Testis (tissue), 3 donors: ENCODE results near the gene MIPEP. TPM values are rescaled to one million over a fixed set of nuclear protein-coding genes. Genes with fewer than 3 reads are reported as not detected.

ENCODE experiments used
- DNase-seq: peaks from one replicate; pipeline ENCODE4 v3.0.0-alpha.2; 2019
- H3K27ac ChIP-seq, 2 donors: fragments of 200-600 bp; sonication (generic); one replicate each; pipeline ENCODE4 v1.5.1; 2019
- H3K27me3 ChIP-seq: fragments of 200-600 bp; sonication (generic); one replicate; pipeline ENCODE4 v1.5.1; 2019
- H3K36me3 ChIP-seq: fragments of 200-600 bp; sonication (generic); one replicate; pipeline ENCODE4 v1.5.1; 2017; ENCODE audit warnings: low read depth; ENCODE audit errors: missing control alignments
- H3K4me1 ChIP-seq: fragments of 200-600 bp; sonication (generic); one replicate; pipeline ENCODE4 v1.5.1; 2019
- H3K4me3 ChIP-seq, 2 donors: fragments of 200-600 bp; sonication (generic); one replicate each; pipeline ENCODE4 v1.5.1; 2017 to 2019
- H3K9me3 ChIP-seq: fragments of 200-600 bp; sonication (generic); one replicate; pipeline ENCODE4 v1.5.1; 2017
- POLR2A ChIP-seq: fragments of 450-650 bp; IDR thresholded peaks from one replicate; pipeline ENCODE4 v1.6.1; 2017; ENCODE audit warnings: antibody characterized with exemption, mild to moderate bottlenecking, moderate library complexity
- WGBS, 2 donors: methylation state at CpG; one replicate each; pipeline ENCODE4 v1.1.5; 2018; 5-methylcytosine and 5-hydroxymethylcytosine counted together
- intact Hi-C: fragments of 100-400 bp; cut with DNase I; formaldehyde crosslinking; loops from one replicate; pipeline ENCODE4 v1.15.1; 2023; ENCODE audit warnings: low total_unique reads
- polyA plus RNA-seq: library from polyadenylated mRNA; stranded (reverse); fragments of 350-450 nt; fragmentation: Illumina TruSeq; extraction: RNeasy Lipid Tissue Mini Kit (QIAGEN cat#74804); gene quantifications from one replicate; pipeline ENCODE4 v1.2.3, GENCODE V29; 2014; ENCODE audit warnings: low read depth, low replicate concordance; ENCODE audit not compliant: insufficient read depth
- total RNA-seq, 2 donors: library from RNA; depleted of rRNA; stranded (reverse); fragments of >200 nt; gene quantifications; one replicate each; pipeline ENCODE4 v1.2.3, GENCODE V29; 2016
- TF ChIP-seq, protein P1 (sequence below), 3 experiments: fragments of 450-650 bp in 2 of 3; fragments of 200-600 bp in 1 of 3; sonication (generic) in 1 of 3; IDR thresholded peaks; one replicate each; pipeline ENCODE4 v1.5.1; 2016 to 2019; ENCODE audit warnings: antibody characterized with exemption in 3 of 3, mild to moderate bottlenecking in 2 of 3, moderate library complexity in 1 of 3

MIPEP gene
- total and polyA plus RNA-seq, 3 donors from 2014 or later = 25.7 to 29.4 (median 27.6) TPM

DNA sequence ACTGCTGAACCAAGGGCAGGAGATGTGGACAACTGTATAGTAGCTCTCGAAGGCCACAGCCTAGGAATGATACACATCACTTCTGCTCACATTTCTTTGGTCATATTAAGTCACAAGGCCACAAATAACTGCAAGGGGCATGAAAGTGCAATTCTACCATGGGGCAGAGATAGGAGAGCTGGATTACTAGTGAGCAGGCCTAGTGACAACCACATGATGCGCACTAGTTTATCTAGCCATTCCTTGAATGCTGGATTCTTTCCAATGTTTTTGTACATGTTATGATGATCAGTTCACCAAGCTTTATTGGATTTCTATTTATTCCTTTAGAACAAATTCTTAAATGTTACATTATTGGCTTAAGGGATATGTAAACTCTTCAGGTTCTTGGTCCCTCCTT, 100.7 kb downstream of the MIPEP start:
- H3K27me3 ChIP-seq = no peaks in the 10 kb centered on the region
- H3K27ac ChIP-seq = no peak overlapping the region
- H3K9me3 ChIP-seq = no peaks in the 10 kb centered on the region
- WGBS, 2 donors = 93 to 100% methylated on average over 2 of the region's 2 CpGs
- H3K36me3 ChIP-seq = no peaks in the 10 kb centered on the region
- DNase-seq = no peak
- TF ChIP-seq, protein P1, sequence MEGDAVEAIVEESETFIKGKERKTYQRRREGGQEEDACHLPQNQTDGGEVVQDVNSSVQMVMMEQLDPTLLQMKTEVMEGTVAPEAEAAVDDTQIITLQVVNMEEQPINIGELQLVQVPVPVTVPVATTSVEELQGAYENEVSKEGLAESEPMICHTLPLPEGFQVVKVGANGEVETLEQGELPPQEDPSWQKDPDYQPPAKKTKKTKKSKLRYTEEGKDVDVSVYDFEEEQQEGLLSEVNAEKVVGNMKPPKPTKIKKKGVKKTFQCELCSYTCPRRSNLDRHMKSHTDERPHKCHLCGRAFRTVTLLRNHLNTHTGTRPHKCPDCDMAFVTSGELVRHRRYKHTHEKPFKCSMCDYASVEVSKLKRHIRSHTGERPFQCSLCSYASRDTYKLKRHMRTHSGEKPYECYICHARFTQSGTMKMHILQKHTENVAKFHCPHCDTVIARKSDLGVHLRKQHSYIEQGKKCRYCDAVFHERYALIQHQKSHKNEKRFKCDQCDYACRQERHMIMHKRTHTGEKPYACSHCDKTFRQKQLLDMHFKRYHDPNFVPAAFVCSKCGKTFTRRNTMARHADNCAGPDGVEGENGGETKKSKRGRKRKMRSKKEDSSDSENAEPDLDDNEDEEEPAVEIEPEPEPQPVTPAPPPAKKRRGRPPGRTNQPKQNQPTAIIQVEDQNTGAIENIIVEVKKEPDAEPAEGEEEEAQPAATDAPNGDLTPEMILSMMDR (IDR thresholded peaks at IDR 0.05) = no peak
- TF ChIP-seq POLR2A = no peak
- intact Hi-C loops = no loop called here
- no peaks in the 10 kb centered on the region for H3K4me1 ChIP-seq
- no peak overlapping the region for H3K4me3 ChIP-seq

DNA sequence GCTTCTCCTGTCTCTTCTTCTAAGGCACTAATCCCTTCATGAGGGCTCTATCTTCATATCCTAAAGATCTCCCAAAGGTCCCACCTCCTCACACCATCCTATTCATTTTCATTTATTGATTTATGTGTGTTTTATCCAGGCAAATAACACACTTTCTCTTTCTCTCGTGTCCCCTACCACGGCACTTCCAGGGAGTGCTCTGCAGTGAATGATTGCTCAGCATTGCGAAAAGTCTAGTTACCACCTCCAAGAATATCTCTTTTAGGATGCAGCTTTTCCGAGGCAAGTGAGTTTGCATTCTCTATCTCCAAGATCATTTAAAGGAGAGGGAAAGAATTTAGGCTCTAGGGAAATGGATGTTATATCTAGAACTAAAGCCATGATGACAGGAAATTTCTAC, 101.7 kb downstream of the MIPEP start:
- Histone ChIP-seq H3K27me3 (no peaks in the 10 kb centered on the region), H3K27ac (no peak overlapping the region), H3K4me3 (no peak overlapping the region), H3K9me3 (no peaks in the 10 kb centered on the region), H3K36me3 (no peaks in the 10 kb centered on the region), H3K4me1 (no peaks in the 10 kb centered on the region)
- TF ChIP-seq, protein P1 (IDR thresholded peaks at IDR 0.05) = no peak
- no peak for TF ChIP-seq POLR2A
- no peak for DNase-seq
- intact Hi-C loops = no loop called here
- WGBS, 2 donors = 71 to 78% methylated on average over 4 of the region's 4 CpGs

DNA sequence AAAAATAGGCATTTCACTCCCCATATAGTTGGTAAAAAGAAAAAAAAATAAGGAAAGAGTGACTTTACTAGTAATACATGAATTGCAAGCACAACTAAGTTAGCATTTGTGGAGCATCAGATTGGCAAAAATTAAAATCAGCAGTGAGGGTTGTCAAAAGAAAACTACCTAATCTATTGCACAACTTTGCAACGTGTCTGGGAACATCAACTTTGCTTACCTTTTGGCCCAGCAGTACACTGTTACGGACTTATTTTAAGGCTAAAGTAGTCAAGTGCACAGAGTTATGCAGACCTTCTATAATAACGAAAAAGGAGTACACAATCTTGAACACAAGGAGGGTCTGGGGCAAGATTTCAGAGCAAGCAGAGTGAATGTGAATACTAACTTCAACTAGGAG, 102.6 kb downstream of the MIPEP start:
- no peaks in the 10 kb centered on the region for H3K27me3 ChIP-seq
- intact Hi-C loops = no loop called here
- TF ChIP-seq, protein P1 (IDR thresholded peaks at IDR 0.05) = no peak
- no peak for TF ChIP-seq POLR2A
- DNase-seq = no peak
- 82 to 85% methylated on average over 3 of the region's 3 CpGs for WGBS, 2 donors
- no peaks in the 10 kb centered on the region for H3K9me3 ChIP-seq
- H3K36me3 ChIP-seq = no peaks in the 10 kb centered on the region
- no peak overlapping the region for H3K4me3 ChIP-seq
- no peaks in the 10 kb centered on the region for H3K4me1 ChIP-seq
- H3K27ac ChIP-seq = no peak overlapping the region

DNA sequence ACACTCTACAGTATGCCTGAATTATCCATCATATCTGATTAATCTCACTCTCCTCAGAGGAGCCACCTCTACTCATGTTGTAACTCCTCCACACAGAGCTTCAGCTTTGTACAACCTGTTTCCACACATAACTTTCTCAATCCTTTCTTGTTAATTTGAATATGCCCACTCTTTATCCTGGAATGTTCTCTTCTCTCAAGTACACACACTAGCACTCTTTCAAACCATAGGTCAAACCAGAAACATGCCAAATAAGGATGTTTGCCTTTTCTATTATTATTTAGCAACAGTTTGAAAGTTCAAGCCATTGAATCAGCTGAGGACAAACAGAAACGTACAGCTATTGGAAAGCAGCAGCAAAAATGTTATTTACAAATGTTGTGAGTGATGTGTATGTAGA, 110.3 kb downstream of the MIPEP start:
- H3K36me3 ChIP-seq = no peaks in the 10 kb centered on the region
- H3K4me3 ChIP-seq = no peak overlapping the region
- 37 to 69% methylated on average over 1 of the region's 1 CpG for WGBS, 2 donors
- no peaks in the 10 kb centered on the region for H3K27me3 ChIP-seq
- no peaks in the 10 kb centered on the region for H3K4me1 ChIP-seq
- intact Hi-C loops = no loop called here
- H3K9me3 ChIP-seq = no peaks in the 10 kb centered on the region
- TF ChIP-seq, protein P1 (IDR thresholded peaks at IDR 0.05) = no peak
- no peak for TF ChIP-seq POLR2A
- no peak overlapping the region for H3K27ac ChIP-seq
- DNase-seq = no peak

DNA sequence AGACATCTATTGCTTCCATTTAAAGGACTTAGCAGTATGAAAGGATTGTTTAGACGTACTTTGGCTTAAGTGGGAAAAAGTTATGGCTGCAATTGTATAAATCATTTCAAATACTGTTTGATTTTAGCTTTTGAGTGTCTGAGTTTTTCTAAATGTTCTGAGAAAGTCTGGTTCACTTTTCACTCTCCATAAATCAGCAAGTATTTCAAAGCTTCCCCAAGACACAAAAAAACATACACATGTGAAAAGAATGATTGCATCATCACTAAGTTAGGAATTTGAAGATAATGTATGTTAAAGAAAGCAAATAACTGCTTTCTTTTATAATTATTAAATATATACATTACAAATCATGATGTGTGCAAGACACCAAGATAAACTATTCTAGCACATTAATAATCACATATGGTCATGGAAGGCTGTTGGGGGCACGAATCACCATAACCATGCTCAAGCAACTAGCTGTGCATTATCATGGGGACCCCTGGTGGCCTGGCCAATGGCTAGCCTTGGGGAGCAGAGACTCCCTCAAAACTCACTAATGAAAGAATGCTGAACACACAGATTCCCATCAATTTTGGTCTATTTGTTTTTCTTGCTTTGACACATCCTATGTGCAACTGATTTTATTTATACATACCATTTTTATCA, 111.1 kb downstream of the MIPEP start:
- no peak for DNase-seq
- H3K4me3 ChIP-seq = no peak overlapping the region
- TF ChIP-seq, protein P1 (IDR thresholded peaks at IDR 0.05) = no peak
- no peak for TF ChIP-seq POLR2A
- 66 to 88% methylated on average over 2 of the region's 2 CpGs for WGBS, 2 donors
- no peaks in the 10 kb centered on the region for H3K9me3 ChIP-seq
- H3K36me3 ChIP-seq = no peaks in the 10 kb centered on the region
- no peaks in the 10 kb centered on the region for H3K4me1 ChIP-seq
- no peaks in the 10 kb centered on the region for H3K27me3 ChIP-seq
- intact Hi-C loops = no loop called here
- no peak overlapping the region for H3K27ac ChIP-seq
